Hepatocyte (in vitro differentiated cells): Measurements from ENCODE around the gene HDAC3. TPM values are rescaled to one million over a fixed set of nuclear protein-coding genes. Genes with fewer than 3 reads are reported as not detected.
A peak's percentile ranks its signal among the peaks of the same experiment; 100 is the strongest.

Experiments used
- DNase-seq: peaks from one replicate; pipeline ENCODE4 v3.0.0-alpha.2; 2016; ENCODE audit warnings: low spot score
- H2AFZ ChIP-seq: fragments of 200-600 bp; sonication (generic); 2 replicates; pipeline ENCODE4 v1.6.0; 2016; ENCODE audit warnings: antibody characterized with exemption, mild to moderate bottlenecking
- H3K27ac ChIP-seq: fragments of 200-600 bp; sonication (generic); 2 replicates; pipeline ENCODE4 v1.5.1; 2016; ENCODE audit warnings: mild to moderate bottlenecking
- H3K27me3 ChIP-seq: fragments of 200-600 bp; sonication (generic); 2 replicates; pipeline ENCODE4 v1.6.1; 2016
- H3K36me3 ChIP-seq: fragments of 200-600 bp; sonication (generic); replicated peaks from 2 replicates; pipeline ENCODE4 v1.5.1; 2016; ENCODE audit warnings: low read depth; ENCODE audit not compliant: insufficient read depth
- H3K4me1 ChIP-seq: fragments of 200-600 bp; sonication (generic); 2 replicates; pipeline ENCODE4 v1.5.1; 2016; ENCODE audit warnings: mild to moderate bottlenecking, moderate library complexity; ENCODE audit not compliant: insufficient read depth
- H3K4me2 ChIP-seq: fragments of 200-600 bp; sonication (generic); 2 replicates; pipeline ENCODE4 v1.6.0; 2016
- H3K4me3 ChIP-seq: fragments of 200-600 bp; sonication (generic); 2 replicates; pipeline ENCODE4 v1.5.1; 2016; ENCODE audit warnings: mild to moderate bottlenecking
- H3K79me2 ChIP-seq: fragments of 200-600 bp; sonication (generic); 2 replicates; pipeline ENCODE4 v1.6.0; 2017; ENCODE audit warnings: mild to moderate bottlenecking
- H3K9me2 ChIP-seq: fragments of 200-600 bp; sonication (generic); replicated peaks from 2 replicates; pipeline ENCODE4 v1.6.0; 2017; ENCODE audit warnings: mild to moderate bottlenecking; ENCODE audit not compliant: insufficient read depth
- H3K9me3 ChIP-seq: fragments of 200-600 bp; sonication (generic); 2 replicates; pipeline ENCODE4 v1.5.1; 2016; ENCODE audit warnings: low read depth, mild to moderate bottlenecking
- H4K20me1 ChIP-seq: fragments of 200-600 bp; sonication (generic); 2 replicates; pipeline ENCODE4 v1.6.0; 2016; ENCODE audit warnings: mild to moderate bottlenecking; ENCODE audit not compliant: insufficient read depth, poor library complexity, severe bottlenecking
- EZH2 ChIP-seq: fragments of 200-600 bp; sonication (generic); IDR thresholded peaks from 2 replicates; pipeline ENCODE4 v1.6.1; 2016; ENCODE audit warnings: antibody characterized with exemption, mild to moderate bottlenecking, borderline replicate concordance
- EZH2phosphoT487 ChIP-seq: fragments of 200-600 bp; sonication (generic); IDR thresholded peaks from one replicate; pipeline ENCODE4 v1.6.1; 2018; ENCODE audit warnings: antibody characterized with exemption, mild to moderate bottlenecking, low read depth, moderate library complexity; ENCODE audit not compliant: unreplicated experiment, severe bottlenecking
- WGBS: methylation state at CpG from one replicate; pipeline ENCODE4 v1.1.6; 2016; ENCODE audit warnings: low lambda C conversion rate; ENCODE audit errors: missing lambda C conversion rate; 5-methylcytosine and 5-hydroxymethylcytosine counted together
- polyA plus RNA-seq: library from polyadenylated mRNA; unstranded; fragments of >200 nt; fragmentation: Nextera tagmentation; extraction: Ambion mirVana; gene quantifications from 2 replicates; pipeline ENCODE4 v1.2.1, GENCODE V29; 2016
- total RNA-seq: library from RNA; depleted of rRNA; stranded (reverse); fragments of >200 nt; gene quantifications from 2 replicates; pipeline ENCODE4 v1.2.3, GENCODE V29; 2014
- TF ChIP-seq, protein P1 (sequence below): fragments of 200-600 bp; sonication (generic); IDR thresholded peaks from 2 replicates; pipeline ENCODE4 v1.5.1; 2016; ENCODE audit warnings: antibody characterized with exemption, mild to moderate bottlenecking; ENCODE audit not compliant: poor library complexity

HDAC3 gene
- total and polyA plus RNA-seq, 2 experiments from 2014 or later = 50.1 to 74.0 TPM

DNA sequence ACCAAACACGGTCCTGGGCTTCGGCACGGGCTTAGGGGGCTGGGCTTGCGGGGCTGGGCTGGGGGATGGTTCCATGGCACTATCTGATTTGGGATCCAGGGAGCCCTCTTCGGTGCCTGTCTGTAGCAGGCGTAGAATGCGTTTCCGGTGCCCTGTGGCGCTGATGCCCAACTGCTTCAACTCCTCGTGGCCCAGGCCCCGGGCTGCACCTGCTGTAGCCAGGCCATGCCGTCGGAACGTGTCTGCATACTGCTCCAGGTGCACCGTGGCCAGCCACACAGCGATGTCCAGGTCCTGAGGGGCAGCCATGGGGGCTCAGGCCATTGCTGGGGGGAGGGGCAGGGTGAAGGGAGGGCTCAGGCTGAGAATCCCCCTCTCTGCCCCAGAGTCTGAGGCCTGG lies 43.5 kb upstream of the HDAC3 start:
- no peak overlapping the region for H3K4me3 ChIP-seq
- H3K9me2 ChIP-seq = no peaks in the 10 kb centered on the region
- H2AFZ ChIP-seq = no peak overlapping the region
- no peaks in the 10 kb centered on the region for H4K20me1 ChIP-seq
- no peaks in the 10 kb centered on the region for H3K79me2 ChIP-seq
- WGBS = 94% methylated on average over 12 of the region's 16 CpGs
- no peak overlapping the region for H3K27ac ChIP-seq
- no peaks in the 10 kb centered on the region for H3K9me3 ChIP-seq
- H3K4me2 ChIP-seq = peak overlapping the region; percentile 73
- TF ChIP-seq EZH2phosphoT487 = no peak
- no peak for TF ChIP-seq EZH2
- TF ChIP-seq, protein P1, sequence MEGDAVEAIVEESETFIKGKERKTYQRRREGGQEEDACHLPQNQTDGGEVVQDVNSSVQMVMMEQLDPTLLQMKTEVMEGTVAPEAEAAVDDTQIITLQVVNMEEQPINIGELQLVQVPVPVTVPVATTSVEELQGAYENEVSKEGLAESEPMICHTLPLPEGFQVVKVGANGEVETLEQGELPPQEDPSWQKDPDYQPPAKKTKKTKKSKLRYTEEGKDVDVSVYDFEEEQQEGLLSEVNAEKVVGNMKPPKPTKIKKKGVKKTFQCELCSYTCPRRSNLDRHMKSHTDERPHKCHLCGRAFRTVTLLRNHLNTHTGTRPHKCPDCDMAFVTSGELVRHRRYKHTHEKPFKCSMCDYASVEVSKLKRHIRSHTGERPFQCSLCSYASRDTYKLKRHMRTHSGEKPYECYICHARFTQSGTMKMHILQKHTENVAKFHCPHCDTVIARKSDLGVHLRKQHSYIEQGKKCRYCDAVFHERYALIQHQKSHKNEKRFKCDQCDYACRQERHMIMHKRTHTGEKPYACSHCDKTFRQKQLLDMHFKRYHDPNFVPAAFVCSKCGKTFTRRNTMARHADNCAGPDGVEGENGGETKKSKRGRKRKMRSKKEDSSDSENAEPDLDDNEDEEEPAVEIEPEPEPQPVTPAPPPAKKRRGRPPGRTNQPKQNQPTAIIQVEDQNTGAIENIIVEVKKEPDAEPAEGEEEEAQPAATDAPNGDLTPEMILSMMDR = no peak
- no peak for DNase-seq
- no peaks in the 10 kb centered on the region for H3K36me3 ChIP-seq
- H3K27me3 ChIP-seq = no peaks in the 10 kb centered on the region
- peaks cover 18% of the 10 kb centered on the region for H3K4me1 ChIP-seq

DNA sequence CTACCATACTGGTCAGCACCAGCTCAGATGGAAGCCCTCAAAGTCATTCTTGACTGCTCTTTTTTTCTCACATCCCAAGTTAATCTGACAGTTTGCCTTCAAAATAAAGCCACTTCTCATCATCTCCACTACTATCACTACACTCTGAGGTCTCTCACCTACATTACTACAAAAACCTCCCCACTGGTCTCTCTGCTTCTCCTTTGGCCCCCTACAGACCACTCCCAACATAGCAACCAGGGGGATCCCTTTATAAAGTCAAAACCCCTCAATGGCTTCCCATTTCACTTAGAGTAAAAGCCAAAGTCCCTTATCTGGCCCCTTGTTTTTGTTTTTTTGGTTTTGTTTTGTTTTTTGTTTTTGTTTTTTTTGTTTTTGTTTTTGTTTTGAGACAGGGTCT lies 40.8 kb upstream of the HDAC3 start:
- H3K4me1 ChIP-seq = peaks cover 14% of the 10 kb centered on the region
- no peaks in the 10 kb centered on the region for H3K36me3 ChIP-seq
- no peaks in the 10 kb centered on the region for H4K20me1 ChIP-seq
- no peak overlapping the region for H3K4me2 ChIP-seq
- H3K79me2 ChIP-seq = no peaks in the 10 kb centered on the region
- TF ChIP-seq EZH2phosphoT487 (no peak), EZH2 (no peak)
- TF ChIP-seq, protein P1 = no peak
- no peaks in the 10 kb centered on the region for H3K9me3 ChIP-seq
- H3K9me2 ChIP-seq = no peaks in the 10 kb centered on the region
- DNase-seq = no peak
- no peak overlapping the region for H2AFZ ChIP-seq
- no peaks in the 10 kb centered on the region for H3K27me3 ChIP-seq
- no peak overlapping the region for H3K27ac ChIP-seq
- H3K4me3 ChIP-seq = no peak overlapping the region

DNA sequence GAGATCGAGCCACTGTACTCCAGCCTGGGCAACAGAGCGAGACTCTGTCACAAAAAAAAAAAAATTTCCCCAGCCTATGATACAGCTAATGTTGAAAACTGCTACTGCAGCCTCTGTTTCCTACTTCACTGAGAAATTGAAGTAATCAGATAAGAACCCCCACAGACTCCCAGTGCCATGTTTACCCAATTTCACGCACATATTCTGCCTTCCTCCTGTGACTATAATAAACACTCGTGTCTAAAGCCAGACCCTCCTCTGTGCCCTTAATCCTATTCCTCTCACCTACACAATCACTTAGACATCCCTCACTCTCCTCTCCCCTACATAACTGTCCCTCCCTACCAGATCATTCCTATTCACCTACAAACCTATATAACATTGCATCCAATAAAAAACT lies 39.0 kb upstream of the HDAC3 start:
- H3K4me2 ChIP-seq = no peak overlapping the region
- H3K9me2 ChIP-seq = no peaks in the 10 kb centered on the region
- no peaks in the 10 kb centered on the region for H3K79me2 ChIP-seq
- no peaks in the 10 kb centered on the region for H3K9me3 ChIP-seq
- 91% methylated on average over 4 of the region's 4 CpGs for WGBS
- DNase-seq = no peak
- no peak overlapping the region for H3K4me3 ChIP-seq
- peaks cover 2% of the 10 kb centered on the region for H3K4me1 ChIP-seq
- H4K20me1 ChIP-seq = no peaks in the 10 kb centered on the region
- no peaks in the 10 kb centered on the region for H3K36me3 ChIP-seq
- no peak overlapping the region for H3K27ac ChIP-seq
- H2AFZ ChIP-seq = no peak overlapping the region
- no peaks in the 10 kb centered on the region for H3K27me3 ChIP-seq
- TF ChIP-seq, protein P1 = no peak
- TF ChIP-seq EZH2 = no peak
- TF ChIP-seq EZH2phosphoT487 = no peak

DNA sequence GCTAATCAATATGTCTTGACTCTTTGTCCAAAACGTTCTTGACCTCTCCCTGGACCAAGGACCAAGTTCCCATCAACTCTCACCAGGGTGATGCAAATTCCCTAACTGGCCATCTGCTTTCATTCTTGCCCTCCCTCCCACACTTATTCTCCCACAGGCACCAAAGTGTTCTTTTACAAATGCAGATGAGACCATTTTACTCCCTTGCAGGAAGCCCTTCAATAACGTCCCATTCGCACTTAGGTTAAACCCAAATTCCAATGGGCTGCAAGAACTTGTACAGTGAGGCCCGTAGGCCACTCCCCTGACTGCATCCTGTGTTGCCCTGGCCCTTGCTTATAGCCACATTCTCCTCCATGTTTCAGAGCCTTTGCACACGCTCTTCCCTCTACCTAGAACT lies 38.1 kb upstream of the HDAC3 start:
- no peaks in the 10 kb centered on the region for H3K9me2 ChIP-seq
- H2AFZ ChIP-seq = no peak overlapping the region
- TF ChIP-seq EZH2phosphoT487 (no peak), EZH2 (no peak)
- TF ChIP-seq, protein P1 = no peak
- no peak overlapping the region for H3K27ac ChIP-seq
- DNase-seq = no peak
- H3K4me3 ChIP-seq = no peak overlapping the region
- H3K27me3 ChIP-seq = no peaks in the 10 kb centered on the region
- H3K4me1 ChIP-seq = no peaks in the 10 kb centered on the region
- H3K4me2 ChIP-seq = no peak overlapping the region
- H3K9me3 ChIP-seq = no peaks in the 10 kb centered on the region
- no peaks in the 10 kb centered on the region for H3K79me2 ChIP-seq
- H3K36me3 ChIP-seq = no peaks in the 10 kb centered on the region
- H4K20me1 ChIP-seq = no peaks in the 10 kb centered on the region
- WGBS = 79% methylated on average over 5 of the region's 5 CpGs
